Activated T-cell treated with anti-CD3 and anti-CD28 coated beads, Interleukin-2, amount 50 U/mL, for 4 hours (primary cell): ENCODE results near the gene CLIC6. TPM values are rescaled to one million over a fixed set of nuclear protein-coding genes. Genes with fewer than 3 reads are reported as not detected.

Experiments used
- ATAC-seq, 2 donors: fragments of 200-7000 bp; cut with Tn5 transposase; one replicate each; pipeline ENCODE4 v1.10.0; 2021
- DNase-seq: peaks from one replicate; pipeline ENCODE4 v3.0.0-alpha.2; 2020
- H3K27me3 Mint-ChIP-seq: one replicate; pipeline ENCODE4 v1.8.0; 2021; ENCODE audit warnings: low read depth, mixed read lengths
- H3K36me3 Mint-ChIP-seq: one replicate; pipeline ENCODE4 v1.8.0; 2022; ENCODE audit warnings: mixed read lengths; ENCODE audit not compliant: insufficient read depth
- H3K4me1 Mint-ChIP-seq: one replicate; pipeline ENCODE4 v1.8.0; 2021; ENCODE audit warnings: low read depth, mixed read lengths
- H3K4me3 Mint-ChIP-seq: one replicate; pipeline ENCODE4 v1.8.0; 2021; ENCODE audit warnings: mild to moderate bottlenecking, moderate library complexity, mixed read lengths
- H3K9me3 Mint-ChIP-seq: one replicate; pipeline ENCODE4 v1.8.0; 2021; ENCODE audit warnings: mixed read lengths
- total RNA-seq, 3 donors: library from RNA; stranded (reverse); gene quantifications; one replicate each; pipeline ENCODE4 v1.2.1, GENCODE V29; 2021

CLIC6 gene
- total RNA-seq, result under 1 TPM; 0.11 to 0.38 (median 0.13) TPM

DNA sequence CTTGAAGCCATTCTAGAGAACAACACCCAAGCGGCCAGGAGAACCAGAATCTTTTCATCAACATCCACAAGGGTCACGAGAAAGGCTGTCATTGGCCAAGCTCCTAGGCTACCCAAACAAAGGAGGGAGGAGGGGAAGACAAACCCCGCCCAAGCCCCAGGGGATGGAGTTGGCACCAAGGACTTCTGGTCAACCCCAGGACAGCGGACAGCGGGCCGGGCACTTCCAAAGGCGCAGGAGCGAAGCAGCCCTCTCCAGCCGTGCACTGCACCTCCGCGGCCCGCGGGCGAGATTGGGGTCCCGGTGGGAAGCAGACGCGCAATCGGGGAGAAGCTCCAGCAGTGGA is at the start of gene CLIC6:
Gene CLIC6, plus strand, starts transcription at position 192 of the 346 bp plus-strand sequence. CDS start 395 bp downstream, outside the sequence.
- no peaks in the 10 kb centered on the region for H3K9me3 Mint-ChIP-seq
- DNase-seq (no peak), ATAC-seq (no peak)
- no peaks in the 10 kb centered on the region for H3K36me3 Mint-ChIP-seq
- peaks cover 10% of the 10 kb centered on the region for H3K4me1 Mint-ChIP-seq
- H3K4me3 Mint-ChIP-seq, result peak within 1 kb of the TSS; percentile 38
- H3K27me3 Mint-ChIP-seq, result peaks cover 57% of the 10 kb centered on the region

- Mint-ChIP-seq H3K36me3 (no peaks in the 10 kb centered on the region), H3K4me3 (no peak overlapping the region), H3K9me3 (no peaks in the 10 kb centered on the region), H3K27me3 (peaks cover 33% of the 10 kb centered on the region), H3K4me1 (peaks cover 4% of the 10 kb centered on the region)
- DNase-seq, result no peak
- ATAC-seq, result no peak
Measured at GRCh38 chr21:34619841-34620665, 48.7 kb upstream of the CLIC6 start.

- H3K27me3 Mint-ChIP-seq, result peaks cover 37% of the 10 kb centered on the region
- H3K4me1 Mint-ChIP-seq, result no peaks in the 10 kb centered on the region
- H3K9me3 Mint-ChIP-seq, result no peaks in the 10 kb centered on the region
- ATAC-seq, result no peak
- no peak for DNase-seq
- H3K4me3 Mint-ChIP-seq, result no peak overlapping the region
- no peaks in the 10 kb centered on the region for H3K36me3 Mint-ChIP-seq
Measured at GRCh38 chr21:34621434-34622350, 47.1 kb upstream of the CLIC6 start.

DNA sequence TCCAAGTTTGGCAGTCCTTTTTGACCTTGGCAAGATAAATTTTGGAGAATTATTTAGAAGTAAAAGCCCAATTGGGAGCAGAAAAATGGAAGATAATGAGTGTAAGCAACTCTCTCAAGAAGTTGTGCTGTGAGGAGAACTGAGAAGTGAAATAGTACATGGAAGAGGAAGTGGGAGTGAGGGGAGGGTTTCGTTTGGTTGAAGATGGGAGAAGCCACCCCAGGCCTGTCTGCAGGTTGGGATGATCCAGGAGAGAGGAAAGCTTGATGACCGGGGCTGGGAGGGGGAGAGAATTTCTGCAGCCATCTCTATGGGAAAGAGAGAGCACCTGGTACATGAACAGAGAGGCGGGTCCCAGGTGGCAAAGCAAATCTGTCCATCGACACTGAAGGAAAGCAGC is 45.3 kb upstream of the CLIC6 start:
- H3K4me3 Mint-ChIP-seq, result no peak overlapping the region
- no peaks in the 10 kb centered on the region for H3K4me1 Mint-ChIP-seq
- peaks cover 37% of the 10 kb centered on the region for H3K27me3 Mint-ChIP-seq
- no peaks in the 10 kb centered on the region for H3K36me3 Mint-ChIP-seq
- no peaks in the 10 kb centered on the region for H3K9me3 Mint-ChIP-seq
- ATAC-seq (no peak), DNase-seq (no peak)

DNA sequence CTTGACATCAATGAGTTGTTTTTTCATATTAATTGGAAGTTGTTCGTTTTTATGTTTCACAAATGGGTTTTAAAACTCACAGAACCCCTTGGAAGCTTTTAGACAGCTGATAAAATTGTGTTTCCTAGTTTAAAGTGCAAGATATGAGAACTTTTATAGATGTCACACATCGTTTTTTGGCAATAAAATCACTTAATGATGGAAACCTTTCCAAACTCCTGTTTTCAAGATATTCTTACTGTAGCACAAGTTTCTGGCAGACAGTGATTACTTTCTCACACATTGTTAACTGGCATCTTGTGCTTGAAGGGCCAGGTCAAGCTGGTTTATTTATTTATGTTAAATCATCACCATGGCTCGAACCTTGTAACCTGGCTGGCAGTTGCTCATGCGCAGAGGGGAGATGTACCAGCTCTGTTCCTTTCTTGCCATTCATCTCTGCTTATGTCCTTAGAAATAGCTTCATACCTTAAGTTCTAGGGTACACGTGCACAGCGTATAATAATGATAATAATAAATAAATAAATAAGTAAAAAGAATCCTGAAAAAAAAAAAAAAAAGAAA is 43.7 kb upstream of the CLIC6 start:
- ATAC-seq (no peak), DNase-seq (no peak)
- Mint-ChIP-seq H3K27me3 (peaks cover 37% of the 10 kb centered on the region), H3K9me3 (no peaks in the 10 kb centered on the region), H3K36me3 (no peaks in the 10 kb centered on the region), H3K4me1 (no peaks in the 10 kb centered on the region), H3K4me3 (no peak overlapping the region)

- no peak for DNase-seq
- no peak for ATAC-seq
- Mint-ChIP-seq H3K27me3 (peaks cover 30% of the 10 kb centered on the region), H3K36me3 (no peaks in the 10 kb centered on the region), H3K4me1 (no peaks in the 10 kb centered on the region), H3K9me3 (no peaks in the 10 kb centered on the region), H3K4me3 (no peak overlapping the region)
Measured at GRCh38 chr21:34626131-34626530, 42.7 kb upstream of the CLIC6 start.

DNA sequence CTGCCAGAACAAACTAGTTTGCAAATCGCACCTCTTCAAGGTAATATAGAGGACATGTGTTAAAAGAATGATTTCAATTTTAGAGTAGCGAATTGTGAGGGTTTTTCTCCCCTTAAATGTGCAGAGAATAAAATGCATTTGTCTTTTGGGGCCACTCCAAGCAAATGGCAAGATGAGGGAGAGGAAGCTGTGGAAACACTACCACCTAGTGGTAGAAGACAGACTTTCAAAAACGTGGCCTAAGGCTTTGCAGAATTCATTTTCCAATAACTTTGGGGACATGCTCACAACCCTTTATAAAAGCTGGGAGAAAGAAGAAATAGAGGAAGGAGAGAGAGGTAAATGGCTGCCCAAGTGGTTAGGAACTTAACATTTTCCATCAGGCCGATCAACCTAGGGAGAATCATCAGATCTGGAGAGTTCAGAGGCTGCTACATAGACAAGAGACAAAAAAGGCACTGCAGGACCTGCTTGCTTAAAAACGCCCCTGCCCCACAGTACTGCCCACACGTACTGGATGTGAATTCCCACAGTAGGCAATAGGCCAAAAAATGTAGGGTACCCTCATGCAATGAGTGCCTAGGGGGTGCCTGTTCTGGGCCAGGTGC is 38.2 kb upstream of the CLIC6 start:
- peak; percentile 73 to 78 for ATAC-seq
- Mint-ChIP-seq H3K9me3 (no peaks in the 10 kb centered on the region), H3K36me3 (no peaks in the 10 kb centered on the region), H3K4me3 (no peak overlapping the region), H3K27me3 (peaks cover 15% of the 10 kb centered on the region), H3K4me1 (no peaks in the 10 kb centered on the region)
- no peak for DNase-seq

- H3K27me3 Mint-ChIP-seq, result peaks cover 10% of the 10 kb centered on the region
- no peaks in the 10 kb centered on the region for H3K4me1 Mint-ChIP-seq
- no peak overlapping the region for H3K4me3 Mint-ChIP-seq
- H3K9me3 Mint-ChIP-seq, result no peaks in the 10 kb centered on the region
- ATAC-seq (no peak), DNase-seq (no peak)
- H3K36me3 Mint-ChIP-seq, result no peaks in the 10 kb centered on the region
Measured at GRCh38 chr21:34632498-34632897, 36.3 kb upstream of the CLIC6 start.

DNA sequence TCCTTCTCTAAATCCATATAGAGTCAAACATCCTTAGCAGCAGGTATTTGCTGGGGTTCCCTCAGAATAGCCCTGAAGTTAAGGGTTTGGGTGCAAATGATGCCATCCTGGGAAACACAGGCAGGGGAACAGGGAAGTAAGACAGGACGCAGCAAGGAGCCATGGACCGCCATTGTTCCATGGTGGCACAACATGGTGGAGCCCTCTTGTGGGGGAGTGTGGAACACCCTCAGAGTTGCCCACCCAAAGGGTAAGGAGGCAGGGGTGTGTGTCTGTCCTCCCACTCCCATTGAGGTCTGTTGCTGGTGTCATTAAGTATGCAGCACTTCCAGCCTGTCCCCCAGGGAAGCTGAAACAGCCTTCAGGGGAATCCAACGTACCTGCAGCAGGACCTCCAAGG is 33.5 kb upstream of the CLIC6 start:
- no peak for DNase-seq
- no peaks in the 10 kb centered on the region for H3K9me3 Mint-ChIP-seq
- peaks cover 10% of the 10 kb centered on the region for H3K4me1 Mint-ChIP-seq
- H3K36me3 Mint-ChIP-seq, result no peaks in the 10 kb centered on the region
- H3K27me3 Mint-ChIP-seq, result peaks cover 10% of the 10 kb centered on the region
- H3K4me3 Mint-ChIP-seq, result no peak overlapping the region
- ATAC-seq, result no peak

DNA sequence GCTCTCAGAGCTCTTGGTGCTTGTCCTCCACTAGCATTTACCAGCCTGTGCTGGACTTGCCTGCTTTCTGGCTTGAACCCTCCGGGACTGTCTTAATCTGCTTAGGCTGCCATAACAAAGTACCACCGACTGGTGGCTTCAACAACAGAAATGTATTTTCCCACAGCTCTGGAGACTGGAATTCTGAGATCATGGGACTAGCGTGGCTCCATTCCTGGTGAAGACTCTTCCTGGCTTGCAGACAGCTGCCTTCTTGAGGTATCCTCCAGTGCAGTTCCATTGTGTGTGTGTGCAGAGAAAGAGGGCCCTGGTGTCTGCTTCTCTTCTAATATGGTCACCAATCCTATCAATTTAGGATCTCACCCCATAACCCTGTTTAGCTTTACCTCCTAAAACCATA is 31.8 kb upstream of the CLIC6 start:
- ATAC-seq (no peak), DNase-seq (no peak)
- Mint-ChIP-seq H3K27me3 (peaks cover 10% of the 10 kb centered on the region), H3K9me3 (no peaks in the 10 kb centered on the region), H3K4me1 (peaks cover 17% of the 10 kb centered on the region), H3K4me3 (no peak overlapping the region), H3K36me3 (no peaks in the 10 kb centered on the region)

DNA sequence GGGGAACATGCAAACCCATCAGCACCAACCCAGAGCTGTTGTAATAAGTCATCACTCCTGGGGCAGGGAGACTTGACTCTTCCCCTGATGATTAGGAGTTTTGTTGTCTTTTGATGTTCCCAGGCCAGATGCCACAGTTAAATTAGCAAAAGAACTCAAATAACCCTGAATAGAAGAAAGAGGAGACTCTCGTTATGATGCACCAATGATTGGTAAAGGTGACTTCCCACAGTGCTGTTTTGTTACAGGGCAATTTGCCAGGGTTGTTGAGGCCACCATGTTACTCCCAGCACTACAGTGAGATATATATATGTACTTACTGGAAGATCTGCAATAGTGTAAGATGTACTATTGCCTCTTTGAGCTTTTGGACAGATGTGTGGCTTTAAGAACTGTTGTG is 29.5 kb upstream of the CLIC6 start:
- H3K9me3 Mint-ChIP-seq, result no peaks in the 10 kb centered on the region
- H3K4me1 Mint-ChIP-seq, result peaks cover 17% of the 10 kb centered on the region
- ATAC-seq, result no peak
- peaks cover 7% of the 10 kb centered on the region for H3K27me3 Mint-ChIP-seq
- DNase-seq, result no peak
- no peaks in the 10 kb centered on the region for H3K36me3 Mint-ChIP-seq
- H3K4me3 Mint-ChIP-seq, result no peak overlapping the region

DNA sequence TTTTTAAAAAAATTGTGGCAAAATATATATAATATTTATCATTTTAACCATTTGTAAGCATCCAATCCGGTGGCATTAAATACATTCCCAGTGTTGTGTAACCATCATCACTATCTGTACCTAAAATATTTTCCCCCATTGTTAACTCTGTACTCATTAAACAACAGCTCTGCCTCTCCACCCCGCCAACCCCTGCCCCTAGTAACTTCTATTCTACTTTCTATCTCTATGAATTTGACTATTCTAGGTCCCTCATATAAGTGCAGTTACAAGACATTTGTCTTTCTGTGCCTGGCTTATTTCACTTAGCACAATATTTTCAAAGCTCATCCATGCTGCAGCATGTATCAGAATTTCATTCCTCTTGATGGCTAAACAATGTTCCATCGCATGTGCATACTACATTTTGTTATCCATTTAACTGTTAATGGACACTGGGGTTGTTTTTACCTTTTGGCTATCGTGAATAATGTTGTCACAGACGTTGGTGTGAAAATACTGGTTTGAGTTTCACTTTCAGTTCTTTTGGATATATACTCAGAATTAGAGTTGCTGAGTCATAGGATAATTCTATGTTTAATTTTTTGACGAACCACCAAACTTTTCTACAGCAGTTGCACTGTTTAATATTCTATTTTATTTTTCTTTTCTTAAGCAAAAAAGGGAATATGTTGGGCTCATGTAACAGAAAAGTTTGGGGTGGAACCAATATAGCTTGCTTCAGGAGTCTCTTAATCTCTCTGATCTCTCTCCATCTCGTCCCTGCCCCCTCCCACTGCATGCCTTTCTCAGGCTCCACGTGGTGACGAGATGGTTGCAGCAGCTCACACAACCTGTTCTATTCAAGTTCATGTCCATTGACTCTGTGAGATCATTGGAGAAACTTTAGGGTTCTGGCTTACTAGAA is 28.7 kb upstream of the CLIC6 start:
- Mint-ChIP-seq H3K4me3 (peak overlapping the region; percentile 46), H3K4me1 (peaks cover 17% of the 10 kb centered on the region)
- no peak for DNase-seq

GRCh38 chr21:34640858-34641257 is 27.9 kb upstream of the CLIC6 start:
- H3K27me3 Mint-ChIP-seq, result no peaks in the 10 kb centered on the region
- ATAC-seq (peak; percentile 57 to 73), DNase-seq (no peak)
- peak overlapping the region; percentile 46 for H3K4me3 Mint-ChIP-seq
- H3K4me1 Mint-ChIP-seq, result peaks cover 17% of the 10 kb centered on the region
- no peaks in the 10 kb centered on the region for H3K9me3 Mint-ChIP-seq
- H3K36me3 Mint-ChIP-seq, result no peaks in the 10 kb centered on the region

More for the DNA sequence above, 28.7 kb upstream of the CLIC6 start:
- H3K36me3 Mint-ChIP-seq, result no peaks in the 10 kb centered on the region
- no peaks in the 10 kb centered on the region for H3K27me3 Mint-ChIP-seq
- H3K9me3 Mint-ChIP-seq, result no peaks in the 10 kb centered on the region
- ATAC-seq, result peak; percentile 64 to 72
